Peyer's patch (tissue), 4 donors: ENCODE measurements around the gene HOTAIR.

ENCODE experiments used
- POLR2A ChIP-seq, 2 donors: fragments of 450-650 bp; IDR thresholded peaks; one replicate each; pipeline ENCODE4 v1.5.1; 2017; ENCODE audit warnings: antibody characterized with exemption in 2 of 2, mild to moderate bottlenecking in 2 of 2, moderate library complexity in 2 of 2
- TF ChIP-seq, protein P1 (sequence below), 6 experiments: fragments of 450-650 bp in 4 of 6; fragments of 200-600 bp in 2 of 6; sonication (generic) in 1 of 6; IDR thresholded peaks; one replicate each; pipeline ENCODE4 v1.5.1; 2017 to 2019; ENCODE audit warnings: antibody characterized with exemption in 6 of 6, mild to moderate bottlenecking in 3 of 6, moderate library complexity in 1 of 6

- TF ChIP-seq POLR2A (IDR thresholded peaks at IDR 0.05), result no peak
- TF ChIP-seq, protein P1, sequence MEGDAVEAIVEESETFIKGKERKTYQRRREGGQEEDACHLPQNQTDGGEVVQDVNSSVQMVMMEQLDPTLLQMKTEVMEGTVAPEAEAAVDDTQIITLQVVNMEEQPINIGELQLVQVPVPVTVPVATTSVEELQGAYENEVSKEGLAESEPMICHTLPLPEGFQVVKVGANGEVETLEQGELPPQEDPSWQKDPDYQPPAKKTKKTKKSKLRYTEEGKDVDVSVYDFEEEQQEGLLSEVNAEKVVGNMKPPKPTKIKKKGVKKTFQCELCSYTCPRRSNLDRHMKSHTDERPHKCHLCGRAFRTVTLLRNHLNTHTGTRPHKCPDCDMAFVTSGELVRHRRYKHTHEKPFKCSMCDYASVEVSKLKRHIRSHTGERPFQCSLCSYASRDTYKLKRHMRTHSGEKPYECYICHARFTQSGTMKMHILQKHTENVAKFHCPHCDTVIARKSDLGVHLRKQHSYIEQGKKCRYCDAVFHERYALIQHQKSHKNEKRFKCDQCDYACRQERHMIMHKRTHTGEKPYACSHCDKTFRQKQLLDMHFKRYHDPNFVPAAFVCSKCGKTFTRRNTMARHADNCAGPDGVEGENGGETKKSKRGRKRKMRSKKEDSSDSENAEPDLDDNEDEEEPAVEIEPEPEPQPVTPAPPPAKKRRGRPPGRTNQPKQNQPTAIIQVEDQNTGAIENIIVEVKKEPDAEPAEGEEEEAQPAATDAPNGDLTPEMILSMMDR (IDR thresholded peaks at IDR 0.05), result peak in 5 of 6 experiments; percentile 47 to 77 (median 60)
Measured at GRCh38 chr12:53984901-53985691, 10.3 kb upstream of the HOTAIR start, which contains the start of gene HOXC10.
